ENCODE results near the gene S100B.
"Not testable (repeated sequence)": the region's sequence is repeated elsewhere in the genome, so short reads cannot be mapped to it uniquely, and the experiment has no call there.

GRCh38 chr21:46579394-46579793 is 25.5 kb downstream of the S100B start:
- TF ChIP-seq POLR2A (IDR thresholded peaks at IDR 0.05; ENCODE audit: low read depth, low read length); EZH2 (IDR thresholded peaks at IDR 0.05; ENCODE audit: borderline replicate concordance, low read depth, low read length, severe bottlenecking); CTCF (IDR thresholded peaks at IDR 0.05; ENCODE audit: extremely low read depth in 1 of 2, insufficient read depth in 1 of 2, low read depth in 1 of 2, low read length in 2 of 2): not testable (repeated sequence)

Measured in endothelial cell of umbilical vein (primary cell).